Omental fat pad (tissue), 4 donors: ENCODE data around the gene GGCX. TPM values are rescaled to one million over a fixed set of nuclear protein-coding genes. Genes with fewer than 3 reads are reported as not detected.

Source experiments
- ATAC-seq: fragments of 150-250 bp; one replicate; pipeline ENCODE4 v1.9.1; 2016; ENCODE audit warnings: mild to moderate bottlenecking, moderate library complexity; ENCODE audit not compliant: low FRiP score
- DNase-seq: peaks from one replicate; pipeline ENCODE4 v3.0.0-alpha.2; 2019; ENCODE audit warnings: low spot score
- total RNA-seq, 4 donors: library from RNA; depleted of rRNA; stranded (reverse); fragments of >200 nt; gene quantifications; one replicate each; pipeline ENCODE4 v1.1.0, GENCODE V29; 2016
- TF ChIP-seq, protein P1 (sequence below), 3 donors: fragments of 450-650 bp; IDR thresholded peaks; one replicate each; pipeline ENCODE4 v1.5.1; 2016 to 2017; ENCODE audit warnings: antibody characterized with exemption in 3 of 3, mild to moderate bottlenecking in 3 of 3, moderate library complexity in 2 of 3

GGCX gene
- total RNA-seq, 4 donors from 2014 or later = 24.7 to 44.1 (median 39.8) TPM

DNA sequence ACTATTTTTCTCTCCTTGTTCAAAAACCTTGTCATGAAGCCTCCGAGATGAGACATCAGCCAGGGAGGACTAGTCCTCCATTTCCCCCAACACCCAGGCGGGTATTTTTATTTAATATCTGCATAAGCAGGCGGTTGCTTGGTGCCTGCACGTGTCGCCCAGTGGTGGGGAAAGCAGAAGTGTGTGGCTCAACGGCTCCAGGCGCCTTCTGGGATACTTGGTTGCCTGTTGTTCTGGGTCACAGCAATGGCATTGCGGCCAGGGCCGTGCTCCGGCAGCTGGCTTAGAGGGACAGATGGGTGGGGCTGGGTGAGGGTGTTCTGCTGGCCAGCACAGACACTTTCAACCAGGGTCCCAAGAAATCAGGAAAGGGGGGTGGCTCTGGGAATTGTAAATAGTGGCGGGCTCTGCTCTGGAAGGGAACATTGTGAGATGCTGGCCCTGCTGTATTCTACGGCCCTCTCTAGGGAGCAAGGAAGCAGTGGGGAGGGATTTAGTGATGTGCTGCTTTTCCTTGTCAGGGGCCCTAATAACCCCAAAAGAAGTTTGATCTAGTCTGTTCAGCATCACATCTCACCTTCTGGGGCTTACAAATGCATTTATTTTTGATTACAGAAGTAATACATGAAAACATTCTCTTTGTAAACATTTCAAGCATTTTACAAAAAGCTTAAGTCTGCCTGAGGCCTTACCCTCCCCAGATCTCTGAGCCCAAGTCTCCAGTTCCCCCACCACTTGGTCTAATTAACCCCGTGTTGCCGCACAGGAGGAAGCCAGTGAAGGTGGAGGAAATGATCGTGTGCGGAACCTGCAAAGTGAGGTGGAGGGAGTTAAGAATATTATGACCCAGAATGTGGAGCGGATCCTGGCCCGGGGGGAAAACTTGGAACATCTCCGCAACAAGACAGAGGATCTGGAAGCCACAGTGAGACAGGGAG lies 17.2 kb upstream of the GGCX start:
- peak; percentile 41 for ATAC-seq
- DNase-seq = no peak
- TF ChIP-seq, protein P1, sequence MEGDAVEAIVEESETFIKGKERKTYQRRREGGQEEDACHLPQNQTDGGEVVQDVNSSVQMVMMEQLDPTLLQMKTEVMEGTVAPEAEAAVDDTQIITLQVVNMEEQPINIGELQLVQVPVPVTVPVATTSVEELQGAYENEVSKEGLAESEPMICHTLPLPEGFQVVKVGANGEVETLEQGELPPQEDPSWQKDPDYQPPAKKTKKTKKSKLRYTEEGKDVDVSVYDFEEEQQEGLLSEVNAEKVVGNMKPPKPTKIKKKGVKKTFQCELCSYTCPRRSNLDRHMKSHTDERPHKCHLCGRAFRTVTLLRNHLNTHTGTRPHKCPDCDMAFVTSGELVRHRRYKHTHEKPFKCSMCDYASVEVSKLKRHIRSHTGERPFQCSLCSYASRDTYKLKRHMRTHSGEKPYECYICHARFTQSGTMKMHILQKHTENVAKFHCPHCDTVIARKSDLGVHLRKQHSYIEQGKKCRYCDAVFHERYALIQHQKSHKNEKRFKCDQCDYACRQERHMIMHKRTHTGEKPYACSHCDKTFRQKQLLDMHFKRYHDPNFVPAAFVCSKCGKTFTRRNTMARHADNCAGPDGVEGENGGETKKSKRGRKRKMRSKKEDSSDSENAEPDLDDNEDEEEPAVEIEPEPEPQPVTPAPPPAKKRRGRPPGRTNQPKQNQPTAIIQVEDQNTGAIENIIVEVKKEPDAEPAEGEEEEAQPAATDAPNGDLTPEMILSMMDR (IDR thresholded peaks at IDR 0.05) = no peak

- no peak for DNase-seq
- TF ChIP-seq, protein P1 (IDR thresholded peaks at IDR 0.05) = no peak
- peak; percentile 49 for ATAC-seq
These were observed 16.3 kb upstream of the GGCX start, which contains the start of gene VAMP8 for GRCh38 chr2:85577386-85578242. TSS of gene VAMP8 (plus strand) at chr2:85577586. CDS start at chr2:85577647, 61 bp downstream.

- no peak for ATAC-seq
- TF ChIP-seq, protein P1 (IDR thresholded peaks at IDR 0.05) = no peak
These were observed 15.7 kb upstream of the GGCX start for GRCh38 chr2:85577063-85577385.

GRCh38 chr2:85575739-85576138 lies 14.4 kb upstream of the GGCX start:
- no peak for ATAC-seq
- TF ChIP-seq, protein P1 (IDR thresholded peaks at IDR 0.05) = no peak
- DNase-seq = no peak

More at GRCh38 chr2:85577063-85577385, 15.7 kb upstream of the GGCX start:
- no peak for DNase-seq

DNA sequence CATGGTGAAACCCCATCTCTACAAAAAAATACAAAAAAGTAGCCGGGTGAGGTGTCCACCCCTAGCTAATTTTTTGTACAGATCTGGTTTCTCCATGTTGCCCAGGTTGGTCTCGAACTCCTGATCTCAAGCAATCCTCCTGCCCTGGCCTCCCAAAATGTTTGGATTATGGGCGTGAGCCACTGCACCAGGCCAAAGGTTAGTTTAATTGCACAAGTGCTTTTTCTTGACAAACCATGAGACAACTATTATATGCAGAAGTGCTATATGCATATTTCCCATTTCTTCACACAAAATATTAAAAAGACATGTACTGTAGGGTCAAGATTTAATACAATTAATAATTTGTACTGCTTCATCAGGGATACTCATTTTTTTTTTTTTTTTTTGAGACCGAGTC lies 5.0 kb upstream of the GGCX start:
- no peak for DNase-seq
- TF ChIP-seq, protein P1 (IDR thresholded peaks at IDR 0.05) = no peak
- ATAC-seq = no peak

- TF ChIP-seq, protein P1 (IDR thresholded peaks at IDR 0.05) = no peak
- DNase-seq (no peak), ATAC-seq (no peak)
These were observed 2.9 kb upstream of the GGCX start for GRCh38 chr2:85564144-85564563.
